Keratinocyte (primary cell): ENCODE results near the gene HIRA. TPM values are rescaled to one million over a fixed set of nuclear protein-coding genes. Genes with fewer than 3 reads are reported as not detected.

Experiments used
- DNase-seq: peaks from one replicate; pipeline ENCODE4 v3.0.0-alpha.2; 2011; ENCODE audit warnings: low read depth, missing footprints, low spot score
- FAIRE-seq: peaks from 2 replicates; lab custom pipeline; 2011; peaks lifted over from hg19 to GRCh38; lab: Jason Lieb, UNC
- H2AFZ ChIP-seq: 2 replicates; pipeline ENCODE4 v1.6.0; 2012; ENCODE audit warnings: low read length, control low read depth, inconsistent platforms; ENCODE audit not compliant: control insufficient read depth
- H3K27ac ChIP-seq: 2 replicates; pipeline ENCODE4 v1.5.1; 2011; ENCODE audit warnings: low read length; ENCODE audit not compliant: control insufficient read depth, insufficient read depth
- H3K27me3 ChIP-seq: 3 replicates; pipeline ENCODE4 v1.6.0; 2011; ENCODE audit warnings: low read length; ENCODE audit not compliant: control insufficient read depth, insufficient read depth; ENCODE audit errors: extremely low read depth
- H3K36me3 ChIP-seq, 2 experiments: 2 replicates in 1 of 2; 3 replicates in 1 of 2; pipeline ENCODE4 v1.5.1; 2011; ENCODE audit warnings: low read length in 2 of 2, mild to moderate bottlenecking in 1 of 2; ENCODE audit not compliant: control insufficient read depth in 2 of 2, insufficient read depth in 2 of 2; ENCODE audit errors: extremely low read depth in 1 of 2
- H3K4me1 ChIP-seq: 3 replicates; pipeline ENCODE4 v1.5.1; 2011; ENCODE audit warnings: low read length; ENCODE audit not compliant: control insufficient read depth, insufficient read depth; ENCODE audit errors: extremely low read depth
- H3K4me2 ChIP-seq: 3 replicates; pipeline ENCODE4 v1.6.0; 2011; ENCODE audit warnings: low read depth, low read length; ENCODE audit not compliant: control insufficient read depth, insufficient read depth; ENCODE audit errors: extremely low read depth
- H3K4me3 ChIP-seq, 3 experiments: fragments of 200-600 bp in 1 of 3; sonication (generic) in 1 of 3; 2 replicates in 2 of 3; 3 replicates in 1 of 3; pipeline ENCODE4 v1.5.1; 2011 to 2016; ENCODE audit warnings: low read length in 3 of 3, mild to moderate bottlenecking in 3 of 3, control low read depth in 2 of 3, inconsistent platforms in 1 of 3, low read depth in 1 of 3, mixed read lengths in 1 of 3, mixed run types in 1 of 3, moderate library complexity in 1 of 3; ENCODE audit not compliant: control insufficient read depth in 2 of 3, insufficient read depth in 2 of 3; ENCODE audit errors: extremely low read depth in 1 of 3
- H3K79me2 ChIP-seq: 2 replicates; pipeline ENCODE4 v1.6.0; 2012; ENCODE audit warnings: low read length; ENCODE audit not compliant: control insufficient read depth, insufficient read depth
- H3K9ac ChIP-seq: 3 replicates; pipeline ENCODE4 v1.6.0; 2011; ENCODE audit warnings: low read length; ENCODE audit not compliant: control insufficient read depth, insufficient read depth; ENCODE audit errors: extremely low read depth
- H3K9me1 ChIP-seq: 3 replicates; pipeline ENCODE4 v1.6.0; 2011; ENCODE audit warnings: low read length; ENCODE audit not compliant: control insufficient read depth, insufficient read depth; ENCODE audit errors: extremely low read depth
- H3K9me3 ChIP-seq: 2 replicates; pipeline ENCODE4 v1.5.1; 2012; ENCODE audit warnings: low read depth, low read length; ENCODE audit not compliant: control insufficient read depth
- H4K20me1 ChIP-seq: 3 replicates; pipeline ENCODE4 v1.6.0; 2011; ENCODE audit warnings: low read length; ENCODE audit not compliant: control insufficient read depth, insufficient read depth; ENCODE audit errors: extremely low read depth
- EZH2 ChIP-seq: IDR thresholded peaks from one replicate; pipeline ENCODE4 v1.6.1; 2012; ENCODE audit warnings: inconsistent platforms, mild to moderate bottlenecking, low read length, moderate library complexity
- dilution Hi-C: fragments of 300-500 bp; cut with MboI; formaldehyde crosslinking; loops from one replicate; pipeline ENCODE4 v1.7.0; 2020; ENCODE audit warnings: low sequenced_read_pairs; ENCODE audit not compliant: extremely low pct_ligation_motif_present
- polyA plus RNA-seq, 5 experiments: library from polyadenylated mRNA; depleted of rRNA in 3 of 5; stranded (reverse) in 3 of 5; stranded (forward) in 1 of 5; unstranded in 1 of 5; fragments of >200 nt; gene quantifications; 1 replicate in 1 of 5; 2 replicates in 3 of 5; 3 replicates in 1 of 5; pipeline versions ENCODE4 v1.2.1 to v1.2.3, GENCODE V29; 2011 to 2012; ENCODE audit warnings: missing spikeins in 2 of 5, low read depth in 1 of 5, low replicate concordance in 1 of 5
- TF ChIP-seq, protein P1 (sequence below), 3 experiments: IDR thresholded peaks in 1 of 3; conservative IDR thresholded peaks in 1 of 3; optimal IDR thresholded peaks in 1 of 3; 2 replicates in 2 of 3; 3 replicates in 1 of 3; pipeline versions ENCODE3 to v1.5.1; 2011; ENCODE audit warnings: low read length in 3 of 3, mild to moderate bottlenecking in 3 of 3, moderate library complexity in 2 of 3, control low read depth in 1 of 3, inconsistent platforms in 1 of 3; ENCODE audit not compliant: insufficient read depth in 2 of 3; ENCODE audit errors: extremely low read depth in 1 of 3

The HIRA gene
- polyA plus RNA-seq, 1 donor (not counting 4 experiments of a cell fraction or from before 2014, with no cell fraction given): 16.7 TPM

DNA sequence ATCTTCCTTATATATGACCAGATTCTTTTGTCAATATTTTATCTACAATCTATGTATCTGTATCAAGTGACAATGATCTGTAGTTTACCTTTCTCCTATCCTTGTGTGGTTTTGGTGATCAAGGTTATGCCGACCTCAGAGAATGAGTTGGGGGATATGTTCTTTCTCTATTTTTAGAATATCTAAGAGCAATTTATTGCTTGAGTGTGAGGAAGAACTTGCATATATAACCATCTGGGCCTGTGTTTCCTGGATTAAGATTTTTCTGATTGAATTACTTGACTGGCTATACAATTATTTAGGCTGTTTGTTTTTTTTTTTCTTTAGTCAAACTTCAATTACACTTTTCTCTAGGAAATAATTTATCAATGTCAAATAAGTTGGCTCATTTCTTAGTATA is 30.0 kb upstream of the HIRA start:
- FAIRE-seq: no peak
- no peak overlapping the region for H3K4me3 ChIP-seq
- H3K9me3 ChIP-seq: no peaks in the 10 kb centered on the region
- DNase-seq: no peak
- H2AFZ ChIP-seq: no peak overlapping the region
- H3K27me3 ChIP-seq: no peaks in the 10 kb centered on the region
- TF ChIP-seq, protein P1, sequence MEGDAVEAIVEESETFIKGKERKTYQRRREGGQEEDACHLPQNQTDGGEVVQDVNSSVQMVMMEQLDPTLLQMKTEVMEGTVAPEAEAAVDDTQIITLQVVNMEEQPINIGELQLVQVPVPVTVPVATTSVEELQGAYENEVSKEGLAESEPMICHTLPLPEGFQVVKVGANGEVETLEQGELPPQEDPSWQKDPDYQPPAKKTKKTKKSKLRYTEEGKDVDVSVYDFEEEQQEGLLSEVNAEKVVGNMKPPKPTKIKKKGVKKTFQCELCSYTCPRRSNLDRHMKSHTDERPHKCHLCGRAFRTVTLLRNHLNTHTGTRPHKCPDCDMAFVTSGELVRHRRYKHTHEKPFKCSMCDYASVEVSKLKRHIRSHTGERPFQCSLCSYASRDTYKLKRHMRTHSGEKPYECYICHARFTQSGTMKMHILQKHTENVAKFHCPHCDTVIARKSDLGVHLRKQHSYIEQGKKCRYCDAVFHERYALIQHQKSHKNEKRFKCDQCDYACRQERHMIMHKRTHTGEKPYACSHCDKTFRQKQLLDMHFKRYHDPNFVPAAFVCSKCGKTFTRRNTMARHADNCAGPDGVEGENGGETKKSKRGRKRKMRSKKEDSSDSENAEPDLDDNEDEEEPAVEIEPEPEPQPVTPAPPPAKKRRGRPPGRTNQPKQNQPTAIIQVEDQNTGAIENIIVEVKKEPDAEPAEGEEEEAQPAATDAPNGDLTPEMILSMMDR (optimal IDR thresholded peaks at IDR 0.05 in 1 of 3, IDR thresholded peaks at IDR 0.05 in 1 of 3, conservative IDR thresholded peaks at IDR 0.05 in 1 of 3; ENCODE audit: extremely low read depth in 1 of 3, insufficient read depth in 2 of 3, low read length in 3 of 3): no peak
- TF ChIP-seq EZH2: no peak
- H3K4me1 ChIP-seq: no peaks in the 10 kb centered on the region
- H3K9me1 ChIP-seq: no peaks in the 10 kb centered on the region
- no peak overlapping the region for H3K9ac ChIP-seq
- no peak overlapping the region for H3K27ac ChIP-seq
- H3K79me2 ChIP-seq: no peaks in the 10 kb centered on the region
- peaks cover 30 to 32% of the 10 kb centered on the region in 2 experiments for H3K36me3 ChIP-seq
- H4K20me1 ChIP-seq: no peaks in the 10 kb centered on the region
- H3K4me2 ChIP-seq: no peak overlapping the region
- dilution Hi-C loops: loop anchor here (10.0 kb wide), 1 partner anchor 63 kb away; the partner anchor contains the start of gene CLDN5

DNA sequence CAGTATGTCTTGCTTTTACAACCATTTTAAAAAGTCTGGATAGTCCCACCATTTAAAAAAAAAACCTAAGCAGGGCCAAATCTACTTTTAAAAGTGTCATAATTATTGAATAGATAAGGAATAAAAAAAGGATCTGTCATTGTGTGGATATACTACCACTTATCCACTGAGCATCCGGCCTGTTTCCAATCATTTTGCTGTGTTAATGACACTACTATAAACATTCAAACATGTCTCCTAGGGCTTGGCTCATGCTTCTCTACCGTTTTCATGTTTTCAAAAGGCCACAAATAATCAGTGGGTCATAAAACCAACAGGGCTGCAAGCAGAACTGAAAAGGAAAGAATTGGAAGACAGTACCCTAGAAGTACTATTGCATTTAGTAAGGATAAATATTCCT is 28.5 kb upstream of the HIRA start:
- Histone ChIP-seq H3K79me2 (no peaks in the 10 kb centered on the region), H4K20me1 (no peaks in the 10 kb centered on the region), H3K9me1 (no peaks in the 10 kb centered on the region), H2AFZ (no peak overlapping the region), H3K27me3 (no peaks in the 10 kb centered on the region), H3K36me3 (peaks cover 33% of the 10 kb centered on the region in 2 experiments), H3K4me3 (no peak overlapping the region), H3K4me2 (no peak overlapping the region), H3K4me1 (peaks cover 10% of the 10 kb centered on the region), H3K9me3 (no peaks in the 10 kb centered on the region), H3K9ac (no peak overlapping the region), H3K27ac (no peak overlapping the region)
- dilution Hi-C loops: loop anchor here (10.0 kb wide), 1 partner anchor 65 kb away; the partner anchor contains the start of gene CLDN5
- no peak for TF ChIP-seq EZH2
- TF ChIP-seq, protein P1 (optimal IDR thresholded peaks at IDR 0.05 in 1 of 3, IDR thresholded peaks at IDR 0.05 in 1 of 3, conservative IDR thresholded peaks at IDR 0.05 in 1 of 3; ENCODE audit: extremely low read depth in 1 of 3, insufficient read depth in 2 of 3, low read length in 3 of 3): no peak
- no peak for FAIRE-seq
- no peak for DNase-seq
